ENCODE data around the gene ZNF705A.
"Not testable (repeated sequence)": the region's sequence is repeated elsewhere in the genome, so short reads cannot be mapped to it uniquely, and the experiment has no call there.

Gene ZNF705A

DNA sequence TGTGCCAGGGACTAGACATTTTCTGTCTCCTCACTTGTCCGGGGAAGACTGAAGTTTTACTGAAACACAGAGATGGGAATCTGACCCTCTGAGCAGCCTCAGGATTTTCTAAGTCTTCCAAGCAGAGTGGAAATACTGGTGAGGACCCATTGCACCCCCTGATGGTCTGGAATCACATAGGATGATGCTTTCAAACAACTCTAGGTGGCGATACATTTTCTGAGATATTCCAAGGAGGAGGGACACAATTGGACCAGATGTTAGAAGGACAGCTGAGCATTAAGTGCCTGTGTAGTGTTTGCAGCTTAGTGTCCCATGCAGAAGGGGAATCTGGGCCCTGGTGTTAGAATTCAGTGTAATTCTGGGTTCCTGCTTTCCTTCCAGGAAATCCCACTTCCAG, 31.3 kb downstream of the ZNF705A start:
- DNase-seq = not testable (repeated sequence)

DNA sequence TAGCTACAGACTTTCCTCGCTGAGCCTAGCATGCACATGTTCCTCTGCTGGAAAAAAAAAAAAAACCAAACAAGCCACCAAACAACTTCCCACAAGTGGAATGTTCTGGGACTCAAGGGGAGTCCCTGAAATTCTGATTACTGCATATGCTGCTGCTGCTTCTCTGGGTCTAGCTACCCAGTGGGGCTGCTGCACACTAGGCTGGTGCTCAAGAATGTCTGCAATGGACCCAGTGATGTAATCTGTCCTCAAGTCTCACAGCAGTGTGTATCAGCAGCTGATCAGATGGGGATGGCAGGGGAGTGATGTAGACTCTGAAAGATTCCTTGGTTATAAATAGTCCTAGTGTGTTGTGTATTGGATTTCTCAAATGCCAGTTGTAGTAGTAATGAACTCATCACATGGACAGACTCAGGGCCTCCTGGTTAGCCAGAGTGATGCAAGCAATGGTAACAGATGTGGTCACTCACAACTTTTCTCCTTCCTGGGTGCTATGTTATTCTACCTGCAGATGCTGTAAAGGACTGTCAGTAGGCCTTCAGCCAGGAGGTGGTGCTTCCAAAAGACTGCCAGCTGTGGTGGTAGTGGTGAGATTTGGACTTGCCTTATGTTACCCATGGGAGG, 41.0 kb downstream of the ZNF705A start:
- DNase-seq = not testable (repeated sequence)

DNA sequence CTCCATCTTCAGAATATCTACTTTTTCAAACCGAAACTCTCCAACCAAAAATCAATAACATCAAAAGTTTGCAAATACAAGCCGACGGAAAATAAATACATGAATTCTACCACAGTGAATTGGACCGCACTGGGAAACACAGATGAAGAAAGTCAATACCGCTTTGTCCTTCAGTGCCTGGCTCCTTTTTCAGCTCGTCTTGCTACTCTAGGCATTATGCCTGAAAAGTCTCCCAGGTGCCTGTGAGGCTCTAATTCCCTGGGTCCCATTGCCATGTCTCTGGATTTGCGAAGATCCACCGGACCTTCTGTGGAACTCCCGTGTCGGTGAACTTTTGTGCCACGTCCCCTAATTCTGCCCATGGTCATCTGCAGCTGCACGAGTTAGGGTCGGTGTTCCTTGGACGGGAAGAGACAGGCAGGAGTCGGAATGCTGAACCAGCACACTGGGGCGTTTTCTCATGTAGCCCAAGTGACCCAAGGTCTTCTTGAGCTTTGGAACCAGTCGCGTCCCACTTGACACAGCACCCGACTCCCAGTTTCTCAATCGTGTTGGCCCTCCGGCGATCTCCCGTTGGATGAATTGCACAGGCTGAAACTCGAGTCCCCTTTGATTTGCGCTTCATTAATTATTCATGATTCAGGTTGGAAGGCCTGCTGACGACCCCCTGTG, 62.0 kb downstream of the ZNF705A start:
- not testable (repeated sequence) for DNase-seq

DNA sequence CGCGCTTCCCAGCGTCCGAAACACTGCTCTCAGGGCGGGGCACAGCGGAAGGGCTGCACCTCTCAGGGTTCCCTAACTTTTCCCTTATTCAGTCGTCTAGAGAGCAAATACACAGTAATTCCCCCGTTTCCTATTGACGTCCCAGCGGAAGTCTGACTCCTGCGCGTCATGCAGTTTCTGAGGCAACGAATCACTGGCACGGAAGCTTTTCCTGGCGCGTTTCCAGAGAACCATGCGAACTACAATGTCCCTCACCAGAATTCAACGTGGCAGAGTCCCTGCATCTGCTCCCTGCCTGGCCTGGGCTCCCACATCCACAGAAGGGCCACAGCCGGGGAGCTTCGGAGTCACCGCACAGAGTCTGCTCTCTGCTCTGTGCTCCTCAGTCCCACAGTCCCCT, 64.6 kb downstream of the ZNF705A start:
- DNase-seq = not testable (repeated sequence)

DNA sequence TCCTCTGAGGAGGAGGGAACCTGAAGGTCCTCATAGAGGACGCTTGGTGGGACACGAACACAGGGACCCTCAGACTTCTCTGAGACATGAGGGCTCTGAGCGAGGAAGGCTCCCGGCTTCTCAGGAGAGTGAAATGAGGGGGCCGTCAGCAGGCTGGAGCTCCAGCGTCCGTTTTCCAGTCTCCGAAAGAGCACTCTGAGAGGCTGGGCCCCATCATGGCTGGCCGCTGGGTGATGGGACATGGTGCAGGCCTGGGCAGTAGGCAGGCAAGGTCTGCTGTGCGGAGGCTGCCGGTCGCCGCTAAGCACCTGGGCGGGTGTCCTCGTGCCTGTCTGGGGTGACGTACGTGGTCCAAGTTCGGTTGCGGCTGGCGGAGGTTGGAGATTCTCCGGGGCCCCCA, 65.0 kb downstream of the ZNF705A start:
- not testable (repeated sequence) for DNase-seq

DNA sequence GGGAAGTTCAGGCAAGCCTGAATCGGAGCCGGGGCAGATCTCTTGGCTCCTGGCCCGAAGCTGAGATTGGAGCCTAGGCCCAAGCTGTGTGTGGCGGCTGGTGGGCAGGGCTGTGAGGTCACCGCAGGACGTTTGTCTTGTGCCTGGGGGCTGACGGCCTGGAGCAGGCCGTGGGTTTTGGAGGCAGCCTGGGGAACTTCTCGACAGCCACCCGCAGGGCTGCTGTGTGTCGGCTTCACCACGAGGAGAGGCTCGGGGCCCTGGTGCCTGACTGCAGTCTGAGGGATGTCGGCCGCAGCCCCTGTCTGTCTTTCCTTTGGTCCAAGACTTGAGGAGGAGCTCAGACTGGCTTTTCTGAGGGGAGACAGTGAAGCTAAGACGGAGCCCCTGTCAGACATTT, 65.5 kb downstream of the ZNF705A start:
- DNase-seq = not testable (repeated sequence)

DNA sequence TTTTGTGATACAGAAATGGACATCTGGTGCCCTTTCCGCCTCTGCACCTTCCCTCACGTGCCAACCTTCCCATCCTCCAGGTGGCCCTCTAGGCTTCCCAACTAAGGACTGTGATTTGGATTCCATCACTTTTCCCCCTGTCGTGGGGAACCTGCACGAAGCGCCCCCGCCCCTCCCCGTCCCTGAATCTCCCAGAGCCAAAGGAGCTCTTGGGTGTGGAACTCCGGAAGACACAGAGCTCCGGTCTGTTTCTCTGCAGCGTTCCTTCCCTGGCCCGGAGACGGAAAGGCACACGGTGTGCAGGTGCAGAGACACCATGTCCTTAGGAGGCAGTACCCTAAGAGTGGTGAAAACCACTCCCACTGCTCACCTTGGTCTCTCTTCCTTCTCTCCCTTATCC, 66.8 kb downstream of the ZNF705A start:
- not testable (repeated sequence) for DNase-seq

DNA sequence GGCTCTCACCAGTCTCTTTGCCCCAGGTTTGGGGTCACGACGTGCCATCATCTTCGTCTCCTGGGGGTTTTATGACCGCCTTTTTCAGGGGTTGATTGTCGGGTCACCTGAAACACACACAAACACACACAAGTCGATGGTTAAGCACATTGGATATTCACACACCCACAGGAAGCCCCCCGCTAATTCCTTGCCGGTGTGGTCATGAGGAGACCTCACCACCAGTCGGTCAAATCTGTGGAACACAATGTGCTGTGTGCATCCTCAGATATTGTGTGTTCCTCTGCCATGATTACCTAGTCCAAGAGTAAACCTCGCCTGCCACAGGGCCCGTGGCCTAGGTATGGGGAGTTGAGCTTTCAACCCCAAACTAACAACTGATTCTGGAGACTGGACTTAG, 68.0 kb downstream of the ZNF705A start:
- DNase-seq = not testable (repeated sequence)

DNA sequence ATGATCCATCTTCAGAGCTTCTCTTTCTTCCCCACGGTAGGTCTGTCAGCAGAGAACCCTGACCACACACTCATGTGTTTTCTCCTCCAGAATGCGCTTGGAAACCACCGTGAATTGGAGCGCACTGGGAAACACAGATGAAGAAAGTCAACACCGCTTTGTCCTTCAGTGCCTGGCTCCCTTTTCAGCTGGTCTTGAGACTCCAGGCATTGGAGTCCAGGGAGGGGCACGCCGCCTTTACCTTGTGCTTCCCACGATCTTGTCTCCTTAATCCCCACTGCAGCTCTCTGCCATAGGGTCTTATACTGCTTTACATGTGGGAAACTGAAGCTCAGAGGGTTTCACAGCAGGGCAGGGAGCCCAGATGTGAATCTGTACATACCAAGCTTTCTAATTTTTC, 69.5 kb downstream of the ZNF705A start:
- no peak for DNase-seq

DNA sequence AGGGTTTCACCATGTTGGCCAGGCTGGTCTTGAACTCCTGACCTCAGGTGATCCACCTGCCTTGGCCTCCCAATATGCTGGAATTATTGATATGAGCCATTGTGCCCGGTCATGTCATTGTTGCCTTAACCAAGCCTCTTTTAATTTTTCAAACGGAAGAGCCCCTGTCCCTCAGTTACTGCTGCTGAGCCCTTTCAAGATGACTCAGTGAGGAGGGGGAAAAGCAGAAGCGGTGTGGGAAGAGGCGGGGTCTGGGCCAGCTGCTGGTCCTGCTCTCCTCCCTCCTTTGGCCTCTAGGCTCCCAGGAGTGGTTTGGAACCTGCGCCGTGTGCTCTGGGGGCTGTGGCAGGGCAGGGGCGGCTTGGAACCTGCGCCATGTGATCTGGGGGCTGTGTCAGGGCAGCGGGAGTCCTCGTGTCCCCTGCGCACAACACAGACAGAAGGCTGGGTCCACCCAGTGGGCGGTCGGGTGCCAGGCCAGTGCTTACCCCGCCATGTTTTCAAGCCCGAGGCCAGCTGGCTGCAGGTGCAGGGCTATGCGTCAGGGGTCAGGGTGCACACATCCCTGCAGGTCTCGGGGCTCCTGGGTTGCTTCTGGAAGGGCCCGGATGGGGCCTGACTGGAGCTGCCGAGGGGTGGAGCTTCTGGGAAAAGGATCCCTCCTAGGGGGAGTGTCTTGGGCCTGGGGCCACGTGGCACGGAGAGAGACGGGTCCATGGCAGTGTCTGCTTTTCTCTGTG, 70.3 kb downstream of the ZNF705A start, which contains the start of gene FAM90A1:
Gene FAM90A1 (minus strand): TSS at position 627 of the 740 bp plus-strand sequence. CDS start 2,786 bp downstream, outside the sequence.
- DNase-seq = not testable (repeated sequence)

DNA sequence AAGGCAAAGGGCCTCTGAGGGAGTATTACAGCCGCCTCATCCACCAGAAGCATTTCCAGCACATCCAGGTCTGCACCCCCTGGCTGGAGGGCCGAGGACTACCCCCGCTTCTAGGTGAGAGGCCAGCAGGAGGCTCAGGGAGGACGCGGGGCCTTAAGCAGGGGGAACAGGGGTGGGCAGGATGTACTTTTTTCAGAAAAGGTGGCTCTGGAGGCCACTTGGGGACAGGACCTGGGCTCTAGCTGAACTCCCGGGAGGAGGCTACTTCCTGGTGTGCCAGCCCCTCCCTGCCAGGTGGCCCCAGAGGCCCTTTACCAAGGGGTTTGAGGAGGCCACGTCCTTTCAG, 70.9 kb downstream of the ZNF705A start:
- not testable (repeated sequence) for DNase-seq

DNA sequence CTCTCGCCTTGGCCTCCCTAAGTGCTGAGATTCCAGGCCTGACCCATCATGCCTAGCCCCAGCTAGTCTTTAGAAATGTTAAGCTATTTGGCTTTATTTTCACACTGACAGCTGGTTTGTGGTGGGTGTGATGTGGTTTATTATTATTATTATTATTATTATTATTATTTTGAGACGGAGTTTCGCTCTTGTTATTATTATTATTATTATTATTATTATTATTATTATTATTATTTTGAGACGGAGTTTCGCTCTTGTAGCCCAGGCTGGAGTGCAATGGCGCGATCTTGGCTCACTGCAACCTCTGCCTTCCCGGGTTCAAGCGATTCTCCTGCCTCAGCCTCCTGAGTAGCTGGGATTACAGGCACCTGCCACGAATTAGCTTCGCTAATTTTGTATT, 71.8 kb downstream of the ZNF705A start:
- DNase-seq = not testable (repeated sequence)

DNA sequence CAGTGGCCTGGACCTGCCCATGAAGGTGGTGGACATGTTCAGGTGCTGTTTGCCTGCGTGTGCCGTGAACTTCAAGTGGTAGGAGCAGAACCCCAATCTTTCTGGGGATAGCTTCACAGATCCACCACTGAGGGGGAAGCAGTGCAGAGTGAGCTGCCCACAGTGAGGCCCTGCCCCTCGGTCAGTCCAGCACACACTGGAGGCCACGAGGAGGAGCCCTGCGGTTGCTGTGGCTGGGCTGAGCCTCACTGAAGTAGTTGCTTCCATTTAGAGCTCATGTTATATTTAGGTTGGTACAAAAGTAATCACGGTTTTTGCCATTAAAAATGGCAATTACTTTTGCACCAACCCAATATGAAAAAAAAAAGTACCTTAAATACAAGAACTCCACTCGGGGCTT, 72.7 kb downstream of the ZNF705A start:
- not testable (repeated sequence) for DNase-seq
